Body of pancreas (tissue), 4 donors: ENCODE measurements around the gene GTPBP1. TPM values are rescaled to one million over a fixed set of nuclear protein-coding genes. Genes with fewer than 3 reads are reported as not detected.
A peak's percentile ranks its signal among the peaks of the same experiment; 100 is the strongest.

Experiments used
- ATAC-seq: fragments of 150-250 bp; one replicate; pipeline ENCODE4 v1.9.1; 2016
- DNase-seq, 4 donors: peaks; one replicate each; pipeline ENCODE4 v3.0.0-alpha.2; 2019
- H3K27ac ChIP-seq, 4 donors: fragments of 200-600 bp; sonication (generic); 1 replicate in 3 of 4; 2 replicates in 1 of 4; pipeline versions ENCODE4 v1.5.1 to v1.6.1; 2016 to 2019; ENCODE audit warnings: mild to moderate bottlenecking in 1 of 4, mixed read lengths in 1 of 4, moderate library complexity in 1 of 4
- H3K27me3 ChIP-seq, 2 donors: fragments of 200-600 bp; sonication (generic); one replicate each; pipeline ENCODE4 v1.6.0; 2016; ENCODE audit warnings: mild to moderate bottlenecking in 1 of 2
- H3K36me3 ChIP-seq, 2 donors: fragments of 200-600 bp; sonication (generic); replicated peaks in 1 of 2; 2 replicates each; pipeline ENCODE4 v1.5.1; 2016; ENCODE audit warnings: low read depth in 2 of 2; ENCODE audit not compliant: insufficient read depth in 1 of 2
- H3K4me1 ChIP-seq: fragments of 200-600 bp; sonication (generic); one replicate; pipeline ENCODE4 v1.6.0; 2016
- H3K4me3 ChIP-seq, 2 donors: fragments of 200-600 bp; sonication (generic); 1 replicate in 1 of 2; 2 replicates in 1 of 2; pipeline ENCODE4 v1.5.1; 2016 to 2019
- H3K9me3 ChIP-seq, 3 donors: fragments of 200-600 bp; sonication (generic); 1 replicate in 2 of 3; 2 replicates in 1 of 3; pipeline ENCODE4 v1.5.1; 2016
- POLR2A ChIP-seq, 3 donors: fragments of 450-650 bp; IDR thresholded peaks; one replicate each; pipeline ENCODE4 v1.6.1; 2016; ENCODE audit warnings: antibody characterized with exemption in 3 of 3, mild to moderate bottlenecking in 2 of 3
- WGBS, 2 donors: methylation state at CpG; one replicate each; pipeline ENCODE4 v1.1.5; 2017; 5-methylcytosine and 5-hydroxymethylcytosine counted together
- intact Hi-C: fragments of 100-400 bp; cut with DNase I; formaldehyde crosslinking; loops from one replicate; pipeline ENCODE4 v1.15.1; 2023
- total RNA-seq, 2 donors: library from RNA; depleted of rRNA; stranded (reverse); fragments of >200 nt; gene quantifications; one replicate each; pipeline ENCODE4 v1.1.0, GENCODE V29; 2016
- TF ChIP-seq, protein P1 (sequence below), 7 experiments: fragments of 450-650 bp in 4 of 7; fragments of 200-600 bp in 3 of 7; sonication (generic) in 3 of 7; IDR thresholded peaks; one replicate each; pipeline ENCODE4 v1.5.1; 2016 to 2019; ENCODE audit warnings: antibody characterized with exemption in 7 of 7

GTPBP1 gene
- total RNA-seq, 2 donors from 2014 or later, result 34.0 to 53.4 TPM

DNA sequence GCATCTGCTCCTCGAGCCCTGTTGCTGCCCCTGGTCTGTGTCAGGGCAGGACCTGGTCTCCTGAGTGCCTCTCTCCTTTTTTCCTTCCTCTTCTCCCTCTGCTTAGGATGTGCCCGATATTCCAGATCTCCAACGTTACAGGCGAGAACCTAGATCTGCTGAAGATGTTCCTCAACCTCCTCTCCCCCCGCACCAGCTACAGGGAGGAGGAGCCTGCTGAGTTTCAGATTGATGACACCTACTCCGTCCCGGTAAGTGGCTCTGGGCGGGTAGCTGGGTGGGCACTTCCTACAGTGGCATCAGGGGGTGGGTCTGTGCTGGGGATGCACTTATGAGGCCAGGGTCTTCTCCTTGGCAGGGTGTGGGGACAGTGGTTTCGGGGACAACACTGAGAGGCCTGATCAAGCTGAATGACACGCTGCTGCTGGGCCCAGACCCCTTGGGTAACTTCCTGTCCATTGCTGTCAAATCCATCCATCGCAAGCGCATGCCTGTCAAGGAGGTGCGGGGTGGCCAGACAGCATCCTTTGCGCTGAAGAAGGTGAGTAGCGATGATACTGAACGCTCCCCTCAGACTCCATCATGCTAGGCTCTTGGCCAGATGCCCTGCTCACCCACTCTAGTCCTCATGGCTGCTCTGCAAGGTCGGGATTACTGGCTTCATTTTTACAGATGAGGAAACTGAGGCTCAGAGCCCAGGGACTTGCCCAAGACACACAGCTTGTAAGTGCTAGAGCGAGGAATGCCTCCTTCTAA lies 20.3 kb downstream of the GTPBP1 start:
- Histone ChIP-seq H3K27me3 (no peaks in the 10 kb centered on the region), H3K4me3 (no peak overlapping the region), H3K27ac (no peak overlapping the region), H3K36me3 (peaks cover 0 to 61% of the 10 kb centered on the region in 2 donors), H3K4me1 (peaks cover 3% of the 10 kb centered on the region), H3K9me3 (no peaks in the 10 kb centered on the region)
- WGBS, 2 donors, result 91 to 93% methylated on average over 9 to 18 of the region's 18 CpGs
- ATAC-seq (no peak), DNase-seq (peak in 1 of 4 donors; percentile 8)
- no peak for TF ChIP-seq POLR2A (IDR thresholded peaks at IDR 0.05)
- TF ChIP-seq, protein P1, sequence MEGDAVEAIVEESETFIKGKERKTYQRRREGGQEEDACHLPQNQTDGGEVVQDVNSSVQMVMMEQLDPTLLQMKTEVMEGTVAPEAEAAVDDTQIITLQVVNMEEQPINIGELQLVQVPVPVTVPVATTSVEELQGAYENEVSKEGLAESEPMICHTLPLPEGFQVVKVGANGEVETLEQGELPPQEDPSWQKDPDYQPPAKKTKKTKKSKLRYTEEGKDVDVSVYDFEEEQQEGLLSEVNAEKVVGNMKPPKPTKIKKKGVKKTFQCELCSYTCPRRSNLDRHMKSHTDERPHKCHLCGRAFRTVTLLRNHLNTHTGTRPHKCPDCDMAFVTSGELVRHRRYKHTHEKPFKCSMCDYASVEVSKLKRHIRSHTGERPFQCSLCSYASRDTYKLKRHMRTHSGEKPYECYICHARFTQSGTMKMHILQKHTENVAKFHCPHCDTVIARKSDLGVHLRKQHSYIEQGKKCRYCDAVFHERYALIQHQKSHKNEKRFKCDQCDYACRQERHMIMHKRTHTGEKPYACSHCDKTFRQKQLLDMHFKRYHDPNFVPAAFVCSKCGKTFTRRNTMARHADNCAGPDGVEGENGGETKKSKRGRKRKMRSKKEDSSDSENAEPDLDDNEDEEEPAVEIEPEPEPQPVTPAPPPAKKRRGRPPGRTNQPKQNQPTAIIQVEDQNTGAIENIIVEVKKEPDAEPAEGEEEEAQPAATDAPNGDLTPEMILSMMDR (IDR thresholded peaks at IDR 0.05), result no peak
- intact Hi-C loops, result no loop called here

DNA sequence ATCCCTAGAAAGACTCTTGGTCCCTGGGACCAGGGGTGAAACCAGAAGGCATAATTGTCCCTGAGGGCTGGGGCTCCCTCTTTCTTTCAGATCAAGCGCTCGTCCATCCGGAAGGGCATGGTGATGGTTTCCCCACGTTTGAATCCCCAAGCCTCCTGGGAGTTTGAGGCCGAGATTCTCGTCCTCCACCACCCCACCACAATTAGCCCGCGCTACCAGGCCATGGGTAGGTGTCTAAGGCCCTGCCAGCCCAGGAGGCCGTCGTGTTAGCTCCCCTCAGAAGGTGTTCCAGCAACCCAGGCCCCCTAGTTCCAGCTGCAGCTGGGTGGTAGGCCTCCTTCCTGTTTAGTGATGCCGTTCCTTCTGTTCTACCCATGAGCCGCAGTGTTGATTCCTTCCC lies 21.4 kb downstream of the GTPBP1 start:
- ATAC-seq (no peak), DNase-seq (peak in 1 of 4 donors; percentile 6)
- intact Hi-C loops, result no loop called here
- 91 to 96% methylated on average over 12 of the region's 12 CpGs for WGBS, 2 donors
- H3K27me3 ChIP-seq, result no peaks in the 10 kb centered on the region
- no peak overlapping the region for H3K27ac ChIP-seq
- H3K4me1 ChIP-seq, result peaks cover 13% of the 10 kb centered on the region
- H3K4me3 ChIP-seq, result no peak overlapping the region
- peaks cover 0 to 61% of the 10 kb centered on the region in 2 donors for H3K36me3 ChIP-seq
- TF ChIP-seq, protein P1 (IDR thresholded peaks at IDR 0.05), result no peak
- TF ChIP-seq POLR2A (IDR thresholded peaks at IDR 0.05), result no peak
- no peaks in the 10 kb centered on the region for H3K9me3 ChIP-seq

DNA sequence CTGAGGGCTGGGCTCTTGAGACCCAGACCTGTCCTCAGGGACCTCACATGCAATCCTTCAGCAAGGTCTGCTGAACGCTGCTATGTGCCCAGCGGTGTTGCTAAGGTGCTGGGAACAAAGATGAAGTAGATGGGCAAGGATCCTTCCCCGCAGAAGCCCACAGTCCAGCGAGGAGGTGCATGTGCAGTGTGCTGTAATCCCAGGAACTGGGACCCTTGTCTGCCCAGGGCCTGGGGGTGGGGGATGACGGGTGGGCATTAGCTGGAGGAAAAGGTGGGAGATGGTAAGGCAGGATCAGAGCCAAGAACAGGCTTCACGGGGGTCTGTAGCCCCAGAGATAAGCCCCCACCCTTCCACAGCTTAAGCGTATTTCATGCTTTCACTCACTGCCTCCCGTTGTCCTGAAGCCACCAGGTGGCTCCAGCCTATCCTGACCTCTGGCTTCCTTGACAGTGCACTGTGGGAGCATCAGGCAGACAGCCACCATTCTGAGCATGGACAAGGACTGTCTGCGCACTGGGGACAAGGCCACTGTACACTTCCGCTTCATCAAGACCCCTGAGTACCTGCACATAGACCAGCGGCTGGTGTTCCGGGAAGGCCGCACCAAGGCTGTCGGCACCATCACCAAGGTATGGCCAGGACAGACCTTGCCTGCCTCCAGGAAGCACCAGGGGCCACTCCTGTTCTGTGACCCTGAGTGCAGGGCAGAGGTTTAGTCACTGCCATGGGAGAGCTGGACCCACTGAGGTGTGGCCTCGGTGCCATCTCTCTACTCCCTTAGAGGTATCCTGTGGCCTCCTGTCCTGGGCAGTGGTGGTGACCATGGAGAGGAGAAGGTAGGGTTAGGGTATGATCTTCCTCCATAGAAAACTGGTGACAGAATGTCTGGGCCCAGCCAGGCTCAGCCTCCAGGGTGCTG lies 22.0 kb downstream of the GTPBP1 start:
- Histone ChIP-seq H3K4me3 (no peak overlapping the region), H3K27ac (no peak overlapping the region), H3K4me1 (peaks cover 20% of the 10 kb centered on the region), H3K36me3 (peaks cover 0 to 57% of the 10 kb centered on the region in 2 donors), H3K9me3 (no peaks in the 10 kb centered on the region), H3K27me3 (no peaks in the 10 kb centered on the region)
- ATAC-seq (no peak), DNase-seq (peak in 1 of 4 donors; percentile 8)
- WGBS, 2 donors, result 89 to 90% methylated on average over 10 to 15 of the region's 15 CpGs
- intact Hi-C loops, result no loop called here
- TF ChIP-seq POLR2A (IDR thresholded peaks at IDR 0.05), result no peak
- TF ChIP-seq, protein P1 (IDR thresholded peaks at IDR 0.05), result no peak

DNA sequence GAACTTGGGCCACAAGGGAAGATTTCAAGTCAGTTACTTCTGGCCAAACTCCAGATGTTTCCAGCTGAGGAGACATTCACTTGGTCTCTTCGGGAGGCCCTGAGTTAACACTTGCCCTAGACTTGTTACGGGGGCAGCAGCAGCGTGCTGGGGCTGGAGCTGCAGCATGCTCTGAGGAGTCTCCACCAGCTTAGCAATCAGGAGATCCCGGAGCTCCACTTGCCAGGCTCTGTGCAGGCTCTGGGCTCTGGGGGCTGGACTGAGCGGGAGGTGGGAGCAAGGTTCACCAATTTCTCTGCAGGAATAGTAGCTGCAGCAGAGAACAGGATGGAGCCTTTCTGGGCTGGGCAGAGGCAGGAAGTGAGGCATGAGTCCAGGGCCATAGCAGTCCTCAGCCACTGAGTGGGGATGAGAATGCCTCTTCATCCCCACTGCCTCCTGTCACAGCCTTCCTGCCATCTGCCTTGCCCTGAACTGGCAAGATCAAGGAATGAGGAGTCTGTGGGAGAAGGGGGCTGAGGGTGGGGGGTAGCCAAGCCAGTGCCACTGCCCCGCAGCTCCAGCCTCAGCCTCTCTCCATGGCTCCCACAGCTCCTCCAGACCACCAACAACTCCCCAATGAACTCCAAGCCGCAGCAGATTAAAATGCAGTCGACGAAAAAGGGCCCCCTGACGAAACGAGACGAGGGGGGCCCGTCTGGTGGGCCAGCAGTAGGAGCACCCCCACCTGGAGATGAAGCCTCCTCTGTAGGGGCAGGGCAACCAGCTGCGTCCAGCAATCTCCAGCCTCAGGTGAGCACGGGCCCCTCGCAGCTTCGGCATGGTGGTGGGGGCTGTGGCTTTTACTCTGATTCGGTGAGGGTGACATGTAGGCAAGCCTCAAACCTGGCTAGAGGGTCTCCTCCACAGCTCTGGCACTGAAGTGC lies 23.4 kb downstream of the GTPBP1 start:
- no peak overlapping the region for H3K27ac ChIP-seq
- ATAC-seq, result no peak
- DNase-seq, result peak in 1 of 4 donors; percentile 9
- H3K4me1 ChIP-seq, result peaks cover 33% of the 10 kb centered on the region
- H3K36me3 ChIP-seq, result peaks cover 0 to 52% of the 10 kb centered on the region in 2 donors
- intact Hi-C loops, result no loop called here
- TF ChIP-seq POLR2A (IDR thresholded peaks at IDR 0.05), result no peak
- TF ChIP-seq, protein P1 (IDR thresholded peaks at IDR 0.05), result no peak
- no peaks in the 10 kb centered on the region for H3K9me3 ChIP-seq
- no peak overlapping the region for H3K4me3 ChIP-seq
- H3K27me3 ChIP-seq, result no peaks in the 10 kb centered on the region
- WGBS, 2 donors, result 90 to 92% methylated on average over 13 of the region's 18 CpGs
